Measurements from ENCODE around the gene POLR2L.
A peak's percentile ranks its signal among the peaks of the same experiment; 100 is the strongest.

Gene POLR2L

DNA sequence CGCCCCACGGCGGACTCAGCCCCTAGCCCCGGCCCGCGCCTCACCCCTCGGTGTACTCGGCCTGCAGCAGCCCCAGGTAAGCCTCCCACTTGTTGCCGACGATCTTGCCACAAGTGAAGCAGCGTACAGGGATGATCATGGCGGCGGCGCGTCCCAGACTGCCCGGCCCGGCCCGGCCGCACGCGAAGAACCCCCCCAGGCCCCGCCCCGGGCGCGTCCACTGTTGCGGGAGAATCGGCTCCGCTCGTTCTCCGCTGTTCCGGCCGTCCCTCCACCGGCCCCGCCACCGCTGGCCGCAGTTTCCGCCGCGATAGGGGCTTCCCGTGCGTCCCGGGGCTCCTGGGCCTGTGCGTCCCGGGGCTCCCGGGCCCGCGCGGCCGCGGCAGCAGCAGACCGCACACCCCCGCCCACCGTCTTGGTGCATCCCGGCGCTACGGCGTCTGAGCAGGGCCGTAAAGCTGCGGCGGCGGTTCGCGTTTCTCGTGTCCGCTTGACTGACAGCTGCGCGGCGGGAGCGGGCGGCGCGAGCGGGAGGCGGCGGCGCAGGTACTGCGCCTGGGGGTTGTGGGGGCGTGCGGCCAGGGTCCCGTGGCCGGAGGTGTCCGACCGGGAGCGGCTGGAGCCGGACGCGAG is at the start of gene POLR2L, which contains the start of gene TSPAN4:
Gene POLR2L, minus strand, starts transcription at position 160 of the 633 bp plus-strand sequence. Its CDS starts 21 bp downstream, at position 139.
Gene TSPAN4, plus strand, starts transcription at position 483 of the 633 bp plus-strand sequence. CDS start 7,453 bp downstream, outside the sequence.
- peaks cover 41% of the 10 kb centered on the region for H3K36me3 ChIP-seq (ENCODE audit: control insufficient read depth, low read length)
- peaks cover 27% of the 10 kb centered on the region for H3K4me1 ChIP-seq (ENCODE audit: control insufficient read depth, low read length)
- peak within 1 kb of the TSS; percentile 92 for H3K4me3 ChIP-seq (ENCODE audit: low read length)
- no peaks in the 10 kb centered on the region for H3F3A ChIP-seq (ENCODE audit: control insufficient read depth, insufficient read depth)
- H3K4me2 ChIP-seq (ENCODE audit: low read length): peak within 1 kb of the TSS; percentile 90
- H3K79me2 ChIP-seq (ENCODE audit: control insufficient read depth, low read length): peaks cover 25% of the 10 kb centered on the region
- H3K27me3 ChIP-seq (ENCODE audit: control insufficient read depth, low read length): peaks cover 14% of the 10 kb centered on the region
- H3K9me2 ChIP-seq (replicated peaks; ENCODE audit: control insufficient read depth, low read length): no peaks in the 10 kb centered on the region
- peaks cover 14% of the 10 kb centered on the region for H4K20me1 ChIP-seq (ENCODE audit: control insufficient read depth, insufficient read depth, low read depth, low read length)
- no peak for TF ChIP-seq EZH2phosphoT487 (IDR thresholded peaks at IDR 0.05; ENCODE audit: borderline replicate concordance, low read length)
- TF ChIP-seq, protein P1, sequence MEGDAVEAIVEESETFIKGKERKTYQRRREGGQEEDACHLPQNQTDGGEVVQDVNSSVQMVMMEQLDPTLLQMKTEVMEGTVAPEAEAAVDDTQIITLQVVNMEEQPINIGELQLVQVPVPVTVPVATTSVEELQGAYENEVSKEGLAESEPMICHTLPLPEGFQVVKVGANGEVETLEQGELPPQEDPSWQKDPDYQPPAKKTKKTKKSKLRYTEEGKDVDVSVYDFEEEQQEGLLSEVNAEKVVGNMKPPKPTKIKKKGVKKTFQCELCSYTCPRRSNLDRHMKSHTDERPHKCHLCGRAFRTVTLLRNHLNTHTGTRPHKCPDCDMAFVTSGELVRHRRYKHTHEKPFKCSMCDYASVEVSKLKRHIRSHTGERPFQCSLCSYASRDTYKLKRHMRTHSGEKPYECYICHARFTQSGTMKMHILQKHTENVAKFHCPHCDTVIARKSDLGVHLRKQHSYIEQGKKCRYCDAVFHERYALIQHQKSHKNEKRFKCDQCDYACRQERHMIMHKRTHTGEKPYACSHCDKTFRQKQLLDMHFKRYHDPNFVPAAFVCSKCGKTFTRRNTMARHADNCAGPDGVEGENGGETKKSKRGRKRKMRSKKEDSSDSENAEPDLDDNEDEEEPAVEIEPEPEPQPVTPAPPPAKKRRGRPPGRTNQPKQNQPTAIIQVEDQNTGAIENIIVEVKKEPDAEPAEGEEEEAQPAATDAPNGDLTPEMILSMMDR (IDR thresholded peaks at IDR 0.05; ENCODE audit: low read depth, low read length, poor library complexity, severe bottlenecking): no peak
- H3K9me3 ChIP-seq (ENCODE audit: control insufficient read depth, insufficient read depth, low read length): no peaks in the 10 kb centered on the region
- peak within 1 kb of the TSS; percentile 61 for H3K27ac ChIP-seq (ENCODE audit: low read depth, low read length)

DNA sequence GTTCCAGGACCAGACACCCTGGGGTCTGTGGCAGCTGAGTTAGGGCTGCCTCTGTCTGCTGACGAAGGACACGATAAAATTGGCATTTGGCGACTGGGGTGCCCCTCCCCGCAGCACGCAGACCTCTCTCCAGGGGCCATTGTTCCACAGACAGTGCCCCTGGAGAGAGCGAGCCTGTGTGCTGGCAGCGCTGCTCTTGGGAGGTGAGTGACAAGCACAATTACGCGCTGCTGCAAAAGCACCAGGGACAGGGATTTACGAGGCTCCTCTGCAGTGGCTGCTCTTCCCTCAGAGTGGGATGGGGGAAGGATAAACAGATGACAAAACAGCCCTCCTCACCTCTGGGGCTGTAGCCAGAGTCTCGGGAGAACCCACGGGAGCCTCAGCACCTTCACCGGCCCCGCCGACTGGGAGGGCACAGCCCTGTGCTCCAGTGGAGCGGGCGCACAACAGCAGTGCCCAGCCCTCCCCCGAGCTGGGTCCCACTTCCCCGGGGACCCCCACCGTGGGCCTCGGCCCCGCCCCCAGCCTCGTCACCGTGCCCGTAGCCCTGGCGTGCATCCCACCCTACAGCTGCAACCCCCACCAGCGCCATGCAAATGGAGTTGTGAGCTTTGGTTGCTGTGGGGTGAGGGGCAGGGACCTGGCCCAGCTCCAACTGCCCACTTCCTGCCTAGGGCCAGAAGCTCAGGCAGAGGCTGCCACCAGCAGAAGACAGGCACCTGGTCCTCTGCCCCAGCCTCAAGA is 48.6 kb upstream of the POLR2L start:
- Histone ChIP-seq H3K27me3 (ENCODE audit: control insufficient read depth, low read length) (no peaks in the 10 kb centered on the region), H3K9me2 (replicated peaks; ENCODE audit: control insufficient read depth, low read length) (no peaks in the 10 kb centered on the region), H3K4me3 (ENCODE audit: low read length) (no peak overlapping the region), H3F3A (ENCODE audit: control insufficient read depth, insufficient read depth) (no peaks in the 10 kb centered on the region), H4K20me1 (ENCODE audit: control insufficient read depth, insufficient read depth, low read depth, low read length) (no peaks in the 10 kb centered on the region), H3K36me3 (ENCODE audit: control insufficient read depth, low read length) (peaks cover 17% of the 10 kb centered on the region; the same call in 1 of the 2 replicates), H3K4me2 (ENCODE audit: low read length) (no peak overlapping the region), H3K79me2 (ENCODE audit: control insufficient read depth, low read length) (no peaks in the 10 kb centered on the region), H3K27ac (ENCODE audit: low read depth, low read length) (no peak overlapping the region), H3K4me1 (ENCODE audit: control insufficient read depth, low read length) (no peaks in the 10 kb centered on the region), H3K9me3 (ENCODE audit: control insufficient read depth, insufficient read depth, low read length) (no peaks in the 10 kb centered on the region)
- TF ChIP-seq, protein P1 (IDR thresholded peaks at IDR 0.05; ENCODE audit: low read depth, low read length, poor library complexity, severe bottlenecking): no peak
- no peak for TF ChIP-seq EZH2phosphoT487 (IDR thresholded peaks at IDR 0.05; ENCODE audit: borderline replicate concordance, low read length)

DNA sequence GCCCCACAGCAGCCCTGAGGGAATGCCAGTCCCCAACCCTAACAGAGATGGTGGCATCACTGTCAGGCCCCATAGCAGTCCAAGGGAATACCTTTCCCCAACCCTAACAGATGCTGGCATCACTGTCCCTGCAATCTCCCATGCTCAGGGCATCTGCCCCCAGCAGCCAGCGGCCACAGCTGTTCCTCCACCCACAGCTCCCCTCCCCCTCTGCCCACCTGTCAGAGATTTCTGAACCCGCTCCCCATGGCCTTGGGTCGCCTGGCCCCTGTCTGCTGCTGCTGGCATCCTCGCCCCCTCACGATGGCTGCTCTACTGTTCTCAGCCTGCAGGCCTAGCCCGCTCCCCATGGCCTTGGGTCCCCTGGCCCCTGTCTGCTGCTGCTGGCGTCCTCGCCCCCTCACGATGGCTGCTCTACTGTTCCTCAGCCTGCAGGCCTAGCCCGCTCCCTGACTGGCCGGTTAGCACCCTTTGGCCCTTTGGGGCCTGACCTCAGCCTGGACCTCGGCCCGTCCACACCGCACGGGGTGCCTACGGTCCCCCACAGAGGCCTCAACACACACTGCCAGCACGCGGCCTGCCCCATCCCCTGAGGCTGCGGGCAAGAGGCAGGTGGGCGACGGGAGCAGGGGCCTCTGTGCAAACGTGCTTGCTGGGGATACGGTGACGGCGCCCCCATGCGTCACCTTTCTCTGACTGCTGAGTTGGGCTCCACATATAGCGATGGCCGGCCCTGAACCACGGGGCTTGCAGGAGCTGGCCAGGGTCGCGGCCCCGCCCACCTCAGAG is 47.6 kb upstream of the POLR2L start:
- Histone ChIP-seq H3K79me2 (ENCODE audit: control insufficient read depth, low read length) (no peaks in the 10 kb centered on the region), H4K20me1 (ENCODE audit: control insufficient read depth, insufficient read depth, low read depth, low read length) (no peaks in the 10 kb centered on the region), H3K4me3 (ENCODE audit: low read length) (no peak overlapping the region), H3K4me1 (ENCODE audit: control insufficient read depth, low read length) (no peaks in the 10 kb centered on the region), H3K27ac (ENCODE audit: low read depth, low read length) (no peak overlapping the region), H3K4me2 (ENCODE audit: low read length) (no peak overlapping the region), H3F3A (ENCODE audit: control insufficient read depth, insufficient read depth) (no peaks in the 10 kb centered on the region), H3K9me2 (replicated peaks; ENCODE audit: control insufficient read depth, low read length) (no peaks in the 10 kb centered on the region), H3K36me3 (ENCODE audit: control insufficient read depth, low read length) (peaks cover 17% of the 10 kb centered on the region; the same call in 1 of the 2 replicates), H3K9me3 (ENCODE audit: control insufficient read depth, insufficient read depth, low read length) (no peaks in the 10 kb centered on the region), H3K27me3 (ENCODE audit: control insufficient read depth, low read length) (no peaks in the 10 kb centered on the region)
- no peak for TF ChIP-seq EZH2phosphoT487 (IDR thresholded peaks at IDR 0.05; ENCODE audit: borderline replicate concordance, low read length)
- TF ChIP-seq, protein P1 (IDR thresholded peaks at IDR 0.05; ENCODE audit: low read depth, low read length, poor library complexity, severe bottlenecking): no peak

Data from DOHH2 (cell line).